ENCODE data around the gene OGFOD2. TPM values are rescaled to one million over a fixed set of nuclear protein-coding genes. Genes with fewer than 3 reads are reported as not detected.

OGFOD2 gene
- total and polyA plus RNA-seq, 9 of the 15 experiments (the other 6 are each of a cell fraction or from before 2014, with no cell fraction given), result 1.4 to 111 (median 18.5) TPM

GRCh38 chr12:122982963-122983788, 8.1 kb downstream of the OGFOD2 start:
- Histone ChIP-seq H3K9ac (ENCODE audit: insufficient read depth in 1 of 2, low read depth in 2 of 2, low read length in 2 of 2) (peak overlapping the region in 1 of 2 experiments; percentile 79; a peak in 2 of 4 replicates), H3K27me3 (ENCODE audit: control insufficient read depth in 2 of 2, insufficient read depth in 2 of 2, low read length in 2 of 2) (no peaks in the 10 kb centered on the region), H3K4me3 (no peak overlapping the region), H2AFZ (ENCODE audit: low read depth, low read length) (no peak overlapping the region), H3K79me2 (ENCODE audit: control insufficient read depth, insufficient read depth, low read length) (peaks cover 30% of the 10 kb centered on the region), H3K36me3 (ENCODE audit: control insufficient read depth, insufficient read depth, low read length) (peaks cover 43% of the 10 kb centered on the region), H4K20me1 (replicated peaks; ENCODE audit: control insufficient read depth, insufficient read depth, low read length) (peaks cover 5% of the 10 kb centered on the region; the same call in 1 of the 2 replicates), H3K4me1 (replicated peaks in 1 of 2; ENCODE audit: control insufficient read depth in 2 of 2, insufficient read depth in 2 of 2, low read length in 2 of 2) (peaks cover 33 to 100% of the 10 kb centered on the region in 2 experiments), H3K4me2 (ENCODE audit: insufficient read depth, low read length) (no peak overlapping the region), H3K9me1 (ENCODE audit: control insufficient read depth, insufficient read depth, low read length) (no peaks in the 10 kb centered on the region), H3K9me3 (replicated peaks; ENCODE audit: control insufficient read depth, insufficient read depth, low read depth, low read length) (no peaks in the 10 kb centered on the region), H3K27ac (ENCODE audit: extremely low read depth, low read depth, low read length) (no peak overlapping the region)
- in situ Hi-C loops (cut with MboI) (no loop called here), intact Hi-C loops (cut with micrococcal nuclease) (loop anchor here (5.0 to 10.0 kb wide), 2 partner anchors 49 to 162 kb away; no protein-coding TSS in a partner anchor)
- ChIA-PET CTCF (ENCODE audit: low intra/inter-chr PET ratio) (no interaction called here), POLR2A (interaction anchor here (0.6 to 4.0 kb wide), 10 partner anchors 7 to 255 kb away, joined by 3 to 22 read pairs (median 4); partner anchors contain the start of genes ABCB9 and OGFOD2)
- 83% methylated on average over 18 of the region's 21 CpGs for WGBS (ENCODE audit: insufficient coverage, low coverage, missing lambda C conversion rate)
- BruUV-seq (replicated peaks), result no TSS peak
- TF ChIP-seq SRSF9 (IDR thresholded peaks at IDR 0.05; ENCODE audit: borderline replicate concordance, low read depth, low read length), result no peak
- TF ChIP-seq PYGO2 (tag; IDR thresholded peaks at IDR 0.05), result no peak
- TF ChIP-seq RBFOX2 (IDR thresholded peaks at IDR 0.05; ENCODE audit: low read depth, low read length), result peak; percentile 46; the same call in 1 of the 2 replicates
- peak; percentile 49 for TF ChIP-seq POLR2G (IDR thresholded peaks at IDR 0.05; ENCODE audit: low read depth, low read length)
- peak; percentile 10 for TF ChIP-seq RBM22 (IDR thresholded peaks at IDR 0.05; ENCODE audit: low read depth, low read length, poor library complexity, severe bottlenecking)
- no peak for TF ChIP-seq IRF2 (CRISPR knock-in tag; IDR thresholded peaks at IDR 0.05)
- 0 out of 2 replicates have a peak, but pooled peaks have one; percentile 13 for TF ChIP-seq SUPT5H (IDR thresholded peaks at IDR 0.05)
- FAIRE-seq (no peak), DNase-seq (ENCODE audit: extremely low read depth in 1 of 4, low spot score in 3 of 4) (no peak), ATAC-seq (no peak)

Data from K562 (cell line).